C4-2B (cell line): ENCODE measurements around the gene PDE4C.

Source experiments
- H3K27ac ChIP-seq: fragments of 450-650 bp; 2 replicates; pipeline ENCODE4 v1.5.1; 2017
- ZFX ChIP-seq: fragments of 450-650 bp; IDR thresholded peaks from 2 replicates; pipeline ENCODE4 v1.6.1; 2017
- TF ChIP-seq, protein P1 (sequence below): fragments of 450-650 bp; conservative IDR thresholded peaks from 2 replicates; pipeline ENCODE4 v1.5.1; 2017; ENCODE audit warnings: mild to moderate bottlenecking

The PDE4C gene

DNA sequence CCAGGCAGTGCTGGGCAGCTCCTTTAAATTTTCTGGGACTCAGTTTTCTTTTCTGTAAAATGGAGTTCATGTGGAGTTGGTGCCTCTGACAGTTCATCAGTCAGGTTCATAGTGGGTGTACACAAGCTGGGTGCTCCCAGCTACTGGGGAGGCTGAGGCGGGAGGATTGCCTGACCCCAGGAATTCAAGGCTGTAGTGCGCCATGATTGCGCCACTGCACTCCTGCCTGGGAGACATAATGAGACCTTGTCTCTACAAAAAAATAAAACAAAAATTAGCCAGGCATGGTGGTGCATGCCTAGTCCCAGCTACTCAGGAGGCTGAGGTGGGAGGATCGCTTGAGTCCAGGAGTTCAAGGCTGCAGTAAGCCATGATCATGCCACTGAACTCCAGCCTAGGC lies 26.9 kb upstream of the PDE4C start:
- no peak overlapping the region for H3K27ac ChIP-seq
- TF ChIP-seq, protein P1, sequence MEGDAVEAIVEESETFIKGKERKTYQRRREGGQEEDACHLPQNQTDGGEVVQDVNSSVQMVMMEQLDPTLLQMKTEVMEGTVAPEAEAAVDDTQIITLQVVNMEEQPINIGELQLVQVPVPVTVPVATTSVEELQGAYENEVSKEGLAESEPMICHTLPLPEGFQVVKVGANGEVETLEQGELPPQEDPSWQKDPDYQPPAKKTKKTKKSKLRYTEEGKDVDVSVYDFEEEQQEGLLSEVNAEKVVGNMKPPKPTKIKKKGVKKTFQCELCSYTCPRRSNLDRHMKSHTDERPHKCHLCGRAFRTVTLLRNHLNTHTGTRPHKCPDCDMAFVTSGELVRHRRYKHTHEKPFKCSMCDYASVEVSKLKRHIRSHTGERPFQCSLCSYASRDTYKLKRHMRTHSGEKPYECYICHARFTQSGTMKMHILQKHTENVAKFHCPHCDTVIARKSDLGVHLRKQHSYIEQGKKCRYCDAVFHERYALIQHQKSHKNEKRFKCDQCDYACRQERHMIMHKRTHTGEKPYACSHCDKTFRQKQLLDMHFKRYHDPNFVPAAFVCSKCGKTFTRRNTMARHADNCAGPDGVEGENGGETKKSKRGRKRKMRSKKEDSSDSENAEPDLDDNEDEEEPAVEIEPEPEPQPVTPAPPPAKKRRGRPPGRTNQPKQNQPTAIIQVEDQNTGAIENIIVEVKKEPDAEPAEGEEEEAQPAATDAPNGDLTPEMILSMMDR: no peak
- no peak for TF ChIP-seq ZFX

DNA sequence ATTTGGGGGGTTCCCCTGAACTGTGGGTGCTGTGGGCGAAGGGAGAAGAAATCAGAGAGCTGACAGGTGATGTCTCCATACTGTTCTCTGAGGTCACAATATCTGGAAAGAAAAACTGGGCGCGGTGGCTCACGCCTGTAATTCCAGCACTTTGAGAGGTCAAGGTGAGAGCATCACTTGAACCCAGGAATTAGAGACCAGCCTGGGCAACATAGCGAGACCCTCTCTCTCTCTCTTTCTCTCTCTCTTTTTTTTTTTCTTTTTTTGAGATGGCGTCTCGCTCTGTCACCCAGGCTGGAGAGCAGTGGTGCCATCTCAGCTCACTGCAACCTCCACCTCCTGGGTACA lies 26.1 kb upstream of the PDE4C start:
- H3K27ac ChIP-seq: no peak overlapping the region
- TF ChIP-seq, protein P1: no peak; the same call in 1 of the 2 replicates
- no peak for TF ChIP-seq ZFX

DNA sequence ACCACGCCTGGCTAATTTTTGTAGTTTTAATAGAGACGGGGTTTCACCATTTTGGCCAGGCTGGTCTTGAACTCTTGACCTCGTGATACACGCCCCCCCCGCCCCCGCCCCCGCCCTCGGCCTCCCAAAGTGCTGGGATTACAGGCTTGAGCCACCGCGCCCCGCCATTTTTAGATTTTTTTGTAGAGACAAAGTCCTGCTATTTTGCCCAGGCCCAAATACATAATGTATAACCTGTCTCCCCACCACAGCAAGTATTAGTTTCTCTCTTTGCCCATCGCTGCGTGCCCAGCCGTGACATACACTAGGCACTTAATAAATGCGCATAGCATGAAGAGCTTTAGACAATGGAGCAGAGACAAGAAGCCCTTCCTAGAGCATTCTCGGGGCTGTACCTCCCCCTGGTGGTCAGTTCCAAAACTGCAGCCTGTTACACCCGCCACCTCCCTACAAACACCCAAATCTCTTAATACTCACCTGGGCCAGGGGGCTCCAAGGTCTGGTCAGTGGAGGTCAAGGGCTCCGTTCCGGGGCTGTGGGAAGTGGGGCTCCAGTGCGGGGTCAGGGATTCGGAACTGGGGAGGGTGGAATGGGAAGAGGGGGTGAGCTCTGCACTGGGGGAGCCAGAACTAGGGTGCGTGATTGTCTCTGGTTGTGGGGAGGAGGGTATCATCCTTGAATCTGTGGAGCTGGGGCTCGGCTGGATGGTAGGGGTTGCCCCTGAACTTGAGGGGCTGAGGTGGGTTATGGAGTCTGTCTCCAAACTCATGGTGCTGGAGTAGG lies 25.5 kb upstream of the PDE4C start:
- TF ChIP-seq, protein P1: peak; percentile 92
- TF ChIP-seq ZFX: no peak
- no peak overlapping the region for H3K27ac ChIP-seq

DNA sequence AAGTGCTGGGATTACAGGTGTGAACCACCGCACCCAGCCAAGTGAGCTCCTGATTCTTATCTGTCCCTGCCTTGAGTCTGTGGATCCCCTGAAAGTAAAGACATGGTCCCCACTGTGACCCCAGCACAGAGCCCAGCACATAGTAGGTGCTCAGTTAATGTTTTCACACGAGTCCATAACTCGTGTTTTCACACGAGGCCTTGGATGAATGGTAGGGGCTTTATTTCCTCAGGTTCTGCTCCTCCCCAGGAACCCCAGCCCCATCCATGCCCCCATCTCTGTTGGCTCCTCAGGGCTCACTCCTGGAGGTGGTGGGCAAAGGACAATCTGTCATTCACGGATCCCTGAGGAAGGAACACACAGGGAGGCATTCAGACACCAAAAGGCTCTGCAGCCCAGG lies 23.6 kb upstream of the PDE4C start:
- TF ChIP-seq, protein P1: no peak
- TF ChIP-seq ZFX: no peak
- H3K27ac ChIP-seq: no peak overlapping the region

DNA sequence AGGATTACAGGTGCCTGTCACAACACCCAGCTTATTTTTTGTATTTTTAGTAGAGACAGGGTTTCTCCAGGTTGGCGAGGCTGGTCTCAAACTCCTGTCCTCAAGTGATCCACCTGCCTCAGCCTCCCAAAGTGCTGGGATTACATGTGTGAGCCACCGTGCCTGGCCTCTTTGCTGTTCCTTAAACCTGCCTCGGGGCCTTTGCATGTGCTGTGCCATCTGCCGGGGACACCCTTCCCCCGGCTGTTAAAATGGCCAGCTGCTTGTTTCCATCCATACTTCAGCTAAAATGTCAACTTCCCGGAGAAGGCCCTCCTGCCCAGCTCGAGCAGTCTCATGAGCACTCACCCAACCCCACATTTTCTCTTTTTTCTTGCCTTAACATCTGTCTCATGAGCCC lies 19.1 kb upstream of the PDE4C start:
- no peak overlapping the region for H3K27ac ChIP-seq
- TF ChIP-seq, protein P1: no peak
- TF ChIP-seq ZFX: no peak

DNA sequence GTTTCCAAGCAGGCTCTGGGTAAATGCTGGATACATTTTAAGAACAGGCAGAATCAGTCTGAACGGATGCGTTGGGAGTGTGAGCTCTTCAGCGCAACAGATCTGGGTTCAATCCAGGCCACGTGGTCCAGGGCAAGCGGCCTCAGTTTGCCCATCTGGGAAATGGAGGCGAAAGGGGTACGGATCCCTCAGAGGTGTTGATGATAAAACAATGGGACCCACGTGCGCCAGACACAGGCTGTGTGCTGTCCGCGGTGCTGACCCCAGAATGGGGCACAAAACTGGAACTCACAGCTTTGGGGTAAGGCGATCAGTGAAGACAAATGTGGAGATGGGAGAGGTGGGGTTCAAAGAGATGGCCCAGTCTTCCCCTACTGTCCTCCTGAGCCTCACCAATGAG lies 13.1 kb upstream of the PDE4C start:
- H3K27ac ChIP-seq: no peak overlapping the region
- TF ChIP-seq, protein P1: no peak
- no peak for TF ChIP-seq ZFX

DNA sequence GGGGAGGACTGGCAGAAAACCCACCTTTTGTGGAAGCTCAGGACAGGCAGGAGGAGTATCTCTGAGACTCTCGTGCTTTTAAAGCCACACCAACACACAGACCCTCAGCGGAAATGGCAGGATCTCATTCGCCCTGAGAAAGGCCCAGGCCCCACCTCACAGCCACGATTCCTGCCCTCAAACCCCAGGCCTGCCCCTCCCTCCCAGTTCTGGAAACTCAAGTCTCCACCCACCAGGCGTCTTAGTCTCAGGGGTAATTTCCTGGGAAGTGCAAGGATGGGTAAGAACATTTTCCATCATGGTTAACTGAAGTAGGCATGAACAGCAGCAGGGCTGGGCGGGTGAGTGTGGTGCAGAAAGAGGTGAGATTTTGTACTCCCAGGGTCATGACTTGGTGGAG lies 8.0 kb upstream of the PDE4C start:
- TF ChIP-seq ZFX: no peak
- TF ChIP-seq, protein P1: no peak
- H3K27ac ChIP-seq: no peak overlapping the region
